Keratinocyte (primary cell): ENCODE results near the gene EML2.

Source experiments
- EZH2 ChIP-seq: IDR thresholded peaks from one replicate; pipeline ENCODE4 v1.6.1; 2012; ENCODE audit warnings: inconsistent platforms, mild to moderate bottlenecking, low read length, moderate library complexity
- TF ChIP-seq, protein P1 (sequence below), 3 experiments: IDR thresholded peaks in 1 of 3; conservative IDR thresholded peaks in 1 of 3; optimal IDR thresholded peaks in 1 of 3; 2 replicates in 2 of 3; 3 replicates in 1 of 3; pipeline versions ENCODE3 to v1.5.1; 2011; ENCODE audit warnings: low read length in 3 of 3, mild to moderate bottlenecking in 3 of 3, moderate library complexity in 2 of 3, control low read depth in 1 of 3, inconsistent platforms in 1 of 3; ENCODE audit not compliant: insufficient read depth in 2 of 3; ENCODE audit errors: extremely low read depth in 1 of 3

GRCh38 chr19:45584332-45585157, 54.7 kb downstream of the EML2 start, which contains the start of gene OPA3:
- TF ChIP-seq, protein P1, sequence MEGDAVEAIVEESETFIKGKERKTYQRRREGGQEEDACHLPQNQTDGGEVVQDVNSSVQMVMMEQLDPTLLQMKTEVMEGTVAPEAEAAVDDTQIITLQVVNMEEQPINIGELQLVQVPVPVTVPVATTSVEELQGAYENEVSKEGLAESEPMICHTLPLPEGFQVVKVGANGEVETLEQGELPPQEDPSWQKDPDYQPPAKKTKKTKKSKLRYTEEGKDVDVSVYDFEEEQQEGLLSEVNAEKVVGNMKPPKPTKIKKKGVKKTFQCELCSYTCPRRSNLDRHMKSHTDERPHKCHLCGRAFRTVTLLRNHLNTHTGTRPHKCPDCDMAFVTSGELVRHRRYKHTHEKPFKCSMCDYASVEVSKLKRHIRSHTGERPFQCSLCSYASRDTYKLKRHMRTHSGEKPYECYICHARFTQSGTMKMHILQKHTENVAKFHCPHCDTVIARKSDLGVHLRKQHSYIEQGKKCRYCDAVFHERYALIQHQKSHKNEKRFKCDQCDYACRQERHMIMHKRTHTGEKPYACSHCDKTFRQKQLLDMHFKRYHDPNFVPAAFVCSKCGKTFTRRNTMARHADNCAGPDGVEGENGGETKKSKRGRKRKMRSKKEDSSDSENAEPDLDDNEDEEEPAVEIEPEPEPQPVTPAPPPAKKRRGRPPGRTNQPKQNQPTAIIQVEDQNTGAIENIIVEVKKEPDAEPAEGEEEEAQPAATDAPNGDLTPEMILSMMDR (optimal IDR thresholded peaks at IDR 0.05 in 1 of 3, IDR thresholded peaks at IDR 0.05 in 1 of 3, conservative IDR thresholded peaks at IDR 0.05 in 1 of 3; ENCODE audit: extremely low read depth in 1 of 3, insufficient read depth in 2 of 3, low read length in 3 of 3), result no peak
- TF ChIP-seq EZH2, result no peak
